K562 (cell line): ENCODE data around the gene ARFRP1. TPM values are rescaled to one million over a fixed set of nuclear protein-coding genes. Genes with fewer than 3 reads are reported as not detected.
A peak's percentile ranks its signal among the peaks of the same experiment; 100 is the strongest.

Source experiments
- ATAC-seq: fragments of 200-7000 bp; cut with Tn5 transposase; 3 replicates; pipeline ENCODE4 v1.9.1; 2020; ENCODE audit warnings: moderate library complexity
- BruUV-seq: library from RNA; stranded (reverse); fragments of 400-500 nt; replicated peaks from 2 replicates; lab custom pipeline; 2021; lab: Mats Ljungman, UMichigan
- CTCF ChIA-PET: fragments of 300-600 bp; formaldehyde crosslinking; extraction: SDS; loops from one replicate; lab custom pipeline; 2021; ENCODE audit warnings: low intra/inter-chr PET ratio; lab: Yijun Ruan, JAX
- POLR2A ChIA-PET: fragments of 300-600, 350-650 bp; sonication (Branson Sonifier 250); formaldehyde crosslinking; extraction: SDS; loops from one replicate; lab custom pipeline; 2021; ENCODE audit warnings: antibody characterized with exemption, inconsistent platforms; lab: Yijun Ruan, JAX
- DNase-seq, 4 experiments: peaks; one replicate each; pipeline versions ENCODE4 v3.0.0 to v3.0.0-alpha.2; 2011 to 2018; ENCODE audit warnings: low spot score in 3 of 4, mixed read lengths in 3 of 4; ENCODE audit errors: extremely low read depth in 1 of 4
- FAIRE-seq: peaks from 2 replicates; lab custom pipeline; 2011; peaks lifted over from hg19 to GRCh38; lab: Jason Lieb, UNC
- H2AFZ ChIP-seq: 2 replicates; pipeline ENCODE4 v1.6.0; 2011; ENCODE audit warnings: low read depth, low read length, control low read depth, inconsistent platforms
- H3K27ac ChIP-seq: fragments of 200-600 bp; 3 replicates; pipeline ENCODE4 v1.8.0; 2011; ENCODE audit warnings: low read depth, mild to moderate bottlenecking, control low read depth, inconsistent platforms, low read length, moderate library complexity, mixed read lengths; ENCODE audit errors: extremely low read depth
- H3K27me3 ChIP-seq, 2 experiments: fragments of 300-600 bp in 1 of 2; 2 replicates in 1 of 2; 3 replicates in 1 of 2; pipeline versions ENCODE4 v1.6.0 to v1.8.0; 2011; ENCODE audit warnings: inconsistent platforms in 2 of 2, low read length in 2 of 2, mild to moderate bottlenecking in 1 of 2, mixed read lengths in 1 of 2, moderate library complexity in 1 of 2; ENCODE audit not compliant: control insufficient read depth in 2 of 2, insufficient read depth in 2 of 2
- H3K36me3 ChIP-seq: fragments of 300-600 bp; 3 replicates; pipeline ENCODE4 v1.8.0; 2011; ENCODE audit warnings: mild to moderate bottlenecking, low read length, inconsistent platforms; ENCODE audit not compliant: control insufficient read depth, insufficient read depth
- H3K4me1 ChIP-seq, 2 experiments: fragments of 200-600 bp in 1 of 2; replicated peaks in 1 of 2; 2 replicates in 1 of 2; 3 replicates in 1 of 2; pipeline versions ENCODE4 v1.5.1 to v1.8.0; 2011; ENCODE audit warnings: inconsistent platforms in 2 of 2, low read length in 2 of 2, mild to moderate bottlenecking in 1 of 2, mixed read lengths in 1 of 2, moderate library complexity in 1 of 2; ENCODE audit not compliant: control insufficient read depth in 2 of 2, insufficient read depth in 2 of 2
- H3K4me2 ChIP-seq: 2 replicates; pipeline ENCODE4 v1.6.1; 2011; ENCODE audit warnings: low read length, control low read depth, inconsistent platforms, mixed read lengths; ENCODE audit not compliant: insufficient read depth
- H3K4me3 ChIP-seq: fragments of 200-600 bp; sonication (generic), shearing (Covaris generic); 2 replicates; pipeline ENCODE4 v1.5.1; 2016; ENCODE audit warnings: control low read depth, inconsistent platforms
- H3K79me2 ChIP-seq: fragments of 200-600 bp; 3 replicates; pipeline ENCODE4 v1.8.0; 2011; ENCODE audit warnings: low read length, inconsistent platforms; ENCODE audit not compliant: control insufficient read depth, insufficient read depth
- H3K9ac ChIP-seq, 2 experiments: 2 replicates each; pipeline versions ENCODE4 v1.6.0 to v1.6.1; 2011; ENCODE audit warnings: low read depth in 2 of 2, low read length in 2 of 2, control low read depth in 1 of 2, inconsistent platforms in 1 of 2, mild to moderate bottlenecking in 1 of 2, mixed read lengths in 1 of 2; ENCODE audit not compliant: insufficient read depth in 1 of 2
- H3K9me1 ChIP-seq: one replicate; pipeline ENCODE4 v1.6.0; 2011; ENCODE audit warnings: inconsistent platforms, mild to moderate bottlenecking, low read length, moderate library complexity; ENCODE audit not compliant: control insufficient read depth, insufficient read depth
- H3K9me3 ChIP-seq: replicated peaks from 2 replicates; pipeline ENCODE4 v1.5.1; 2011; ENCODE audit warnings: low read depth, low read length, inconsistent platforms; ENCODE audit not compliant: control insufficient read depth, insufficient read depth
- H4K20me1 ChIP-seq: replicated peaks from 2 replicates; pipeline ENCODE4 v1.6.1; 2011; ENCODE audit warnings: low read length, inconsistent platforms, mixed read lengths; ENCODE audit not compliant: control insufficient read depth, insufficient read depth
- CCNT2 ChIP-seq: IDR thresholded peaks from 2 replicates; pipeline ENCODE4 v1.6.1; 2011; ENCODE audit warnings: borderline replicate concordance, low read depth, mild to moderate bottlenecking, moderate library complexity, mixed read lengths, low read length; ENCODE audit not compliant: insufficient read length; ENCODE audit errors: extremely low read depth
- HMGN3 ChIP-seq: IDR thresholded peaks from 2 replicates; pipeline ENCODE4 v1.6.1; 2011; ENCODE audit warnings: borderline replicate concordance, low read depth, mild to moderate bottlenecking, mixed read lengths, low read length; ENCODE audit not compliant: insufficient read length; ENCODE audit errors: extremely low read depth
- PCBP1 ChIP-seq: fragments of 200-400 bp; formaldehyde crosslinking; IDR thresholded peaks from 2 replicates; pipeline ENCODE4 v1.6.1; 2018; ENCODE audit warnings: mild to moderate bottlenecking, low read depth, low read length; ENCODE audit not compliant: poor library complexity, severe bottlenecking
- POLR2A ChIP-seq: fragments of 450-650 bp; conservative IDR thresholded peaks from 2 replicates; pipeline ENCODE4 v1.6.1; 2016
- POLR2G ChIP-seq: fragments of 200-400 bp; formaldehyde crosslinking; IDR thresholded peaks from 2 replicates; pipeline ENCODE4 v1.6.1; 2017; ENCODE audit warnings: low read depth, mild to moderate bottlenecking, antibody characterized with exemption, low read length, moderate library complexity
- RBM22 ChIP-seq: fragments of 200-400 bp; formaldehyde crosslinking; IDR thresholded peaks from 2 replicates; pipeline ENCODE4 v1.6.1; 2018; ENCODE audit warnings: low read length, low read depth; ENCODE audit not compliant: poor library complexity, severe bottlenecking
- RREB1 ChIP-seq: fragments of 250-450 bp; sonication (Bioruptor Pico); IDR thresholded peaks from 2 replicates; pipeline ENCODE4 v1.4.0; 2020
- ZNF174 ChIP-seq: fragments of 250-450 bp; sonication (Bioruptor Pico); IDR thresholded peaks from 2 replicates; pipeline ENCODE4 v1.4.0; 2020; ENCODE audit warnings: mild to moderate bottlenecking
- ZNF75A ChIP-seq: fragments of 450-650 bp; formaldehyde crosslinking; IDR thresholded peaks from 2 replicates; pipeline ENCODE4 v1.4.0; 2020; ENCODE audit warnings: mild to moderate bottlenecking
- WGBS: fragments of 100-300 bp; shearing (Covaris generic); methylation state at CpG from one replicate; pipeline ENCODE4 v1.1.6; 2016; ENCODE audit warnings: low coverage, mixed read lengths; ENCODE audit not compliant: insufficient coverage; ENCODE audit errors: missing lambda C conversion rate; 5-methylcytosine and 5-hydroxymethylcytosine counted together
- in situ Hi-C: fragments of 300-500 bp; cut with MboI; formaldehyde crosslinking; loops from 4 replicates; pipeline ENCODE4 v1.15.0; 2018; ENCODE audit warnings: inconsistent platforms, mixed read lengths
- intact Hi-C: fragments of 100-400 bp; cut with micrococcal nuclease; formaldehyde crosslinking; loops from 2 replicates; pipeline ENCODE4 v1.14.2; 2022
- polyA plus RNA-seq, 8 experiments: library from polyadenylated mRNA; depleted of rRNA in 4 of 8; stranded (reverse) in 5 of 8; unstranded in 3 of 8; fragments of >200 nt; fragmentation: Nextera tagmentation in 2 of 8; fragmentation: Illumina TruSeq in 1 of 8; extraction: Ambion mirVana in 2 of 8; extraction: Trizol in 1 of 8; gene quantifications; 2 replicates each; pipeline versions ENCODE4 v1.2.1 to v1.2.3, GENCODE V29; 2011 to 2014; ENCODE audit warnings: inconsistent platforms in 1 of 8, missing spikeins in 1 of 8
- total RNA-seq, 7 experiments: library from RNA; depleted of rRNA in 6 of 7; stranded (reverse); fragments of >200 nt in 6 of 7; fragmentation: Illumina TruSeq in 2 of 7; extraction: Trizol in 2 of 7; gene quantifications; 2 replicates each; pipeline versions ENCODE4 v1.2.1 to v1.2.3, GENCODE V29; 2011 to 2021; ENCODE audit warnings: low replicate concordance in 1 of 7

The ARFRP1 gene
- total and polyA plus RNA-seq, 9 of the 15 experiments (the other 6 are each of a cell fraction or from before 2014, with no cell fraction given) = 2.2 to 78.9 (median 37.3) TPM

DNA sequence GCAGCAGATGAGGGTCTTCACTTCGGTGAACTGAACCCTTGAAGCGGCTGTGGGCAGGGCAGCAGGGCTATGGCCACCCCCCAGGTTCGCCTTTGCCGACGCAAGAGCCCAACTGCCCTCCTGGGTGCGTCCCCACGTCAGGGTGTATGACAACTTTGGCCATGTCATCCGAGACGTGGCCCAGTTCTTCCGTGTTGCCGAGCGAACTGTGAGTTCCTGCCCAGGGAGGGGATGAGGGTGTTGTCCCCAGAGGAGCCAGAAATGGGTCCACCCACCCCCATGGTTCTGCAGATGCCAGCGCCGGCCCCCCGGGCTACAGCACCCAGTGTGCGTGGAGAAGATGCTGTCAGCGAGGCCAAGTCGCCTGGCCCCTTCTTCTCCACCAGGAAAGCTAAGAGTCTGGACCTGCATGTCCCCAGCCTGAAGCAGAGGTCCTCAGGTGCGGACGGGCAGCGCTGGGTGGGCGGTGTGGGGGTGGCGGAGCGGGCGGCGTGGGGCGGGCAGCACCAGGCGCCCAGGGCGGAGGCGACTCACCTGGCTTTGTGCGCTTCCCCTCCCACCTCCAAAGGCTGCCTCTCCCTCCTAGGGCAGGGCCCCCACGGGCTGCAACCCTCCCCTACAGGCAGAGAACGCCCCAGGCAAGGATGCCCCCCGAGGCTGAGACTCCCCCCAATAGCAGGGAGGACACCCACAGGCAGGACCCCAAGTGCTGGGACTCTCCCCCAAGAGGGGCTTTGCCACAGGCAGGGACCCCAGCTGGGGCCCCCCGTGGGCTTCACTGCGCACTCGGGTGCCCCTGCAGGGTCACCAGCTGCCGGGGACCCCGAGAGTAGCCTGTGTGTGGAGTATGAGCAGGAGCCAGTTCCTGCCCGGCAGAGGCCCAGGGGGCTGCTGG lies 17.5 kb downstream of the ARFRP1 start:
- H3K4me1 ChIP-seq = peaks cover 9 to 75% of the 10 kb centered on the region in 2 experiments
- peak overlapping the region in 1 of 2 experiments; percentile 7; a peak in 1 of 4 replicates for H3K9ac ChIP-seq
- in situ Hi-C loops = no loop called here
- intact Hi-C loops = no loop called here
- CTCF ChIA-PET = no interaction called here
- BruUV-seq = no TSS peak
- WGBS = 92% methylated on average over 20 of the region's 40 CpGs
- H3K79me2 ChIP-seq = no peaks in the 10 kb centered on the region
- no peak overlapping the region for H3K4me3 ChIP-seq
- FAIRE-seq (no peak), ATAC-seq (no peak), DNase-seq (no peak)
- H4K20me1 ChIP-seq = no peaks in the 10 kb centered on the region
- H3K9me1 ChIP-seq = no peaks in the 10 kb centered on the region
- TF ChIP-seq POLR2G = peak; percentile 73
- no peak for TF ChIP-seq RREB1 (CRISPR knock-in tag)
- 0 out of 2 replicates have a peak, but pooled peaks have one; percentile 13 for TF ChIP-seq POLR2A
- no peak for TF ChIP-seq ZNF75A
- peak; percentile 7 for TF ChIP-seq PCBP1
- peak; percentile 41 for TF ChIP-seq HMGN3
- peak; percentile 59 for TF ChIP-seq RBM22
- no peak for TF ChIP-seq ZNF174
- no peak for TF ChIP-seq CCNT2
- POLR2A ChIA-PET = no interaction called here
- no peaks in the 10 kb centered on the region for H3K27me3 ChIP-seq
- no peak overlapping the region for H2AFZ ChIP-seq
- H3K36me3 ChIP-seq = peaks cover 34% of the 10 kb centered on the region; the same call in 2 of the 3 replicates
- H3K27ac ChIP-seq = no peak overlapping the region
- H3K4me2 ChIP-seq = no peak overlapping the region
- H3K9me3 ChIP-seq = no peaks in the 10 kb centered on the region
